ENCODE measurements around the gene GPBP1L1.
"Not testable (repeated sequence)": the region's sequence is repeated elsewhere in the genome, so short reads cannot be mapped to it uniquely, and the experiment has no call there.

GPBP1L1 gene

GRCh38 chr1:45679123-45679522 lies 7.2 kb downstream of the GPBP1L1 start:
- DNase-seq (ENCODE audit: low read depth in 2 of 2), result no peak

GRCh38 chr1:45678489-45678888 lies 7.8 kb downstream of the GPBP1L1 start:
- no peak for DNase-seq (ENCODE audit: low read depth in 2 of 2)

GRCh38 chr1:45677751-45678245 lies 8.5 kb downstream of the GPBP1L1 start:
- DNase-seq (ENCODE audit: low read depth in 2 of 2), result no peak

GRCh38 chr1:45676553-45676952 lies 9.8 kb downstream of the GPBP1L1 start:
- not testable (repeated sequence) for DNase-seq (ENCODE audit: low read depth in 2 of 2)

GRCh38 chr1:45674478-45674877 lies 11.9 kb downstream of the GPBP1L1 start:
- DNase-seq (ENCODE audit: low read depth in 2 of 2), result no peak

GRCh38 chr1:45673956-45674355 lies 12.4 kb downstream of the GPBP1L1 start:
- no peak for DNase-seq (ENCODE audit: low read depth in 2 of 2)

- no peak for DNase-seq (ENCODE audit: low read depth in 2 of 2)
These were observed 16.3 kb downstream of the GPBP1L1 start for GRCh38 chr1:45669859-45670655.

- DNase-seq (ENCODE audit: low read depth in 2 of 2), result no peak
These were observed 17.0 kb downstream of the GPBP1L1 start for GRCh38 chr1:45669379-45669778.

GRCh38 chr1:45668526-45668925 lies 17.8 kb downstream of the GPBP1L1 start:
- no peak for DNase-seq (ENCODE audit: low read depth in 2 of 2)

- no peak for DNase-seq (ENCODE audit: low read depth in 2 of 2)
These were observed 18.8 kb downstream of the GPBP1L1 start for GRCh38 chr1:45667321-45668111.

- DNase-seq (ENCODE audit: low read depth in 2 of 2), result no peak
These were observed 19.5 kb downstream of the GPBP1L1 start for GRCh38 chr1:45666836-45667235.

- no peak for DNase-seq (ENCODE audit: low read depth in 2 of 2)
These were observed 26.0 kb downstream of the GPBP1L1 start for GRCh38 chr1:45660336-45660735.

GRCh38 chr1:45659222-45659621 lies 27.1 kb downstream of the GPBP1L1 start:
- no peak for DNase-seq (ENCODE audit: low read depth in 2 of 2)

- DNase-seq (ENCODE audit: low read depth in 2 of 2), result no peak
These were observed 28.2 kb downstream of the GPBP1L1 start for GRCh38 chr1:45658171-45658570.

- DNase-seq (ENCODE audit: low read depth in 2 of 2), result no peak
These were observed 29.6 kb downstream of the GPBP1L1 start for GRCh38 chr1:45656573-45657226.

- DNase-seq (ENCODE audit: low read depth in 2 of 2), result no peak
These were observed 31.6 kb downstream of the GPBP1L1 start for GRCh38 chr1:45654540-45655280.

- no peak for DNase-seq (ENCODE audit: low read depth in 2 of 2)
These were observed 38.9 kb downstream of the GPBP1L1 start for GRCh38 chr1:45647248-45648021.

- no peak for DNase-seq (ENCODE audit: low read depth in 2 of 2)
These were observed 41.7 kb downstream of the GPBP1L1 start for GRCh38 chr1:45644661-45645060.

GRCh38 chr1:45643978-45644377 lies 42.4 kb downstream of the GPBP1L1 start:
- no peak for DNase-seq (ENCODE audit: low read depth in 2 of 2)

- DNase-seq (ENCODE audit: low read depth in 2 of 2), result no peak
These were observed 43.0 kb downstream of the GPBP1L1 start for GRCh38 chr1:45643321-45643720.

GRCh38 chr1:45640293-45640692 lies 46.0 kb downstream of the GPBP1L1 start:
- no peak for DNase-seq (ENCODE audit: low read depth in 2 of 2)
